GM21367 (cell line): ENCODE data around the gene STRBP.
"Not testable (repeated sequence)": the region's sequence is repeated elsewhere in the genome, so short reads cannot be mapped to it uniquely, and the experiment has no call there.

Experiments used
- ATAC-seq: cut with Tn5 transposase; IDR thresholded peaks from one replicate; pipeline ENCODE4 v1.9.1; 2021; ENCODE audit not compliant: unreplicated experiment

Gene STRBP

DNA sequence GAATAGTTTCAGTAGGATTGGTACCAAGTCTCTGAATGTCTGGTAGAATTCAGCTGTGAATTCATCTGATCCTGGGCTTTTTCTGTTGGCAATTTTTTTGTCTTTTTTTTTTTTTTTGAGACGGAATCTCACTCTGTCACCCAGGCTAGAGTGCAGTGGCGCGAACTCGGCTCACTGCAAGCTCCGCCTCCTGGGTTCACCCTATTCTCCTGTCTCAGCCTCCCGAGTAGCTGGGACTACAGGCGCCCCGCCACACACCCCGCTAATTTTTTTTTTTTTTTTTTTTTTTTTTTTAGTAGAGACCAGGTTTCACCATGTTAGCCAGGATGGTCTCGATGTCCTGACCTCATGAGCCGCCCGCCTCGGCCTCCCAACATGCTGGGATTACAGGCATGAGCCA is 67.9 kb downstream of the STRBP start:
- ATAC-seq = not testable (repeated sequence)

DNA sequence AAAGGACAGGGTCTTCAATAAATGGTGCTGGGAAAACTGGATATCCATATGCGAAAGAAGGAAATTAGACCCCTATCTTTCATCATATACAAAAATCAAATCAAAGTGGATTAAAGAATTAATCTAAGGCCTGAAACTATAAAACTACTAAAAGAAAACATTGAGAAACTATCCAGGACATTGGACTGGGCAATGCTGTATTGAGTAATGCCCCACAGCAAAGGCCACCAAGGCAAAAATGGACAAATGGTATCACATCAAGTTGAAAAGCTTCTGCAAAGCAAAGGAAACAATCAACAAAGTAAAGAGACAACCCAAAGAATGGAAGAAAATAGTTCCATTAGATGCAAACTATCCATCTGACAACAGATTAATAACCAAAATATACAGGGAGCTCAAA is 72.3 kb downstream of the STRBP start:
- ATAC-seq = no peak

DNA sequence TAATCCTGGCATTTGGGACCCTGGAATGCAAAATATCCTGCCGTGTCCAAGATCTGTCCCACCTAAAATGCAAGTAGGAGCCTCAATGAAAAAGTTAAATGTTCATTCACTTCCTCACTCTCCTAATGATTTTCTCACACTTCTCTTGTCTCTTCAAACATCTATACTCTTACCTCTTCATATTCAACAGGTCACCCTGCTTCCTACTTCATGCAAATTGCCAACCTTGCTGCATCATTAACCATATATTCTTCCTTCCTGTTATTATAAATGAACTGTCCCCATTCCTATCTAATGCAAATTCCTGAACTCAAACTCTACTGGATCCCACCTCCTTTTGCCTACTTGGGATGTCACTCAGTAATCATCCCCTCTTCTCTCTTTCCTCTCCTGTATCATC is 74.4 kb downstream of the STRBP start:
- no peak for ATAC-seq

DNA sequence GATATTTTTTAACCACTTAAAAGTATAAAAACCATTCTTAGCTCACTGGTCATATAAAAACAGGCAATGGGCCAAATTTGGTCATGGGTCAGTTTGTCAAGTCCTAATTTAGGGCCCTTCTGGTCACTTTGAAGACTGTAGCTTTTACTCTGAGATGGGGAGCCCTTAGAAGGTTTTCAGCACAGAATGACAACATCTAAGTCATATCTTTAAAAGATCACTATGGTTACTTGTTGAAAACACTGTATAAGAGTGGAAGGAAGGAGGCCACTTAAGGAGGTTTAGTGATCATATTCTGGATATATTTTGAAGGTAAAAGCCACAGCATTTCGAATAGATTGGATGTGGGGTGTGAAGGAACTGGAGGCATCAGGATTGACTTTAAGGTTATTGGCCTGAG is 76.7 kb downstream of the STRBP start:
- no peak for ATAC-seq

DNA sequence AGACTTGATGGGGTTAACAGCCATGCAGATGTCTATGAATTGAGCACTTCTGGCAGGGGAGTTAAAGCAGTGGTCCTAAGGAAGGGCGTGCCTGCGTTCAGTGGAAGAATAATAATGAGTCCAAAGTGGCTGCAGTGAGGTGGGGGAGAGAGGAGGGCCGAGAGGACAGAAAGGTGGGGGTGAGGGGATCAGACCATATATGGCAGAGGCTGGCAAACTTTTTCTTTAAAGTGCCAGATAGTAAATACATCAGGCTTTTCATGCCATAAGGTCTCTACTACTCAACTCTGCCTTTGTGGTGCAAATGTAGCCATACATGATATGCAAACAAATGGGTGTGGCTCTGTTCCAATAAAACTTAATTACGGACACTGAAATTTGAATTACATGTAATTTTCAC is 77.1 kb downstream of the STRBP start:
- ATAC-seq = no peak

DNA sequence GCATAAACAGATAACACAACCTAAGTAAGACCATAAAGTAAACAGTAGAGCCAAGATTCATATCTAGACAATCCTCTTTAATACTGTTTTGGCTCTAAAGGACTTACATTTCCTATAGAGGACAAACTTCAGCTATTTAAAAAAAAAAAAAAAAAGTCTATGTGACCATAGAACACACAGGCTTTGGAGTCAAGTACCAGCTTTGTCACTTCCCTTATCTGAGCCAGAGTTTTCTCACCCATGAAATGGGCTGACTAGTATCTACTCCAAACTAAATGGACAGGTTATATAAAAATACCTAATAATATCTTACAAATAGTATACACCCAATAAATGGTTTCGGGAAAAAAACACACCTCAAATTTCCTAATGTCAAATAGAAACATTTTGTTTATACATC is 81.3 kb downstream of the STRBP start:
- no peak for ATAC-seq

GRCh38 chr9:123186029-123186428 is 82.4 kb downstream of the STRBP start:
- ATAC-seq = not testable (repeated sequence)

- no peak for ATAC-seq
These were observed 91.4 kb downstream of the STRBP start for GRCh38 chr9:123176949-123177348.

DNA sequence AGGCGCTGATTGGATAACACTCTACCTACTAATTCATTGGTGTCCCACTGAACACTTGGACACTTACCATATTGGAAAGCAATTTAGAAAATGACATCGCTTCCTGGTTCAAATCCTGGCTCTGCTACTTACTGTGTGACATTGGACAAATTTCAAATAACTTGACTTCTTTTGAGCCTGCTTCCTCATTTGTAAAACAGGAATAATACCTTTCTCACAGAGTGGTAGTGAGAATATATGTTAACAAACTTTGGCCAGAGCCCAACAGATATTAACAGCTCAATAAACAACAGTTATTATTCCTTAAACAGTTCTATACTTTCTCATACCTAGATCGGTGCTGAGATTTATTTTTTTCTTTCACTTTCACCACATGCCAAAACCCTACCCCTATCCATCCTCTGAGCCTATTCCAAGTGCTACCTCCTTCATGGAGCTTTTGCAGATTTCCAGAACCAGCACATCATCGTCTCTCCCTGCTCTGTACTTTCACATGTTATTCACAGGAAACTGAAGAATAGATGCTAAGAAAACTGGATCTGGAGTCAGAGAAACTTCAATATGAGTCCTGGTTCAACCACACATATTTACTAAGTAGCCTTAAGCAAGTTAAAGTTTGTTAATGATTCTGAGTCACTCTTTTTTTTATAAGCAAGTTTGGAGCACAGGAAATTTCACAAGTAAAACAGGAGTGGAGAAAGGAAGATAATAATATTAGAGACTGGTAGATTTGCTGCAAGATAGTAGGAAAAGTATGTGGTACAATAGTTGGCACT is 92.3 kb downstream of the STRBP start:
- no peak for ATAC-seq

DNA sequence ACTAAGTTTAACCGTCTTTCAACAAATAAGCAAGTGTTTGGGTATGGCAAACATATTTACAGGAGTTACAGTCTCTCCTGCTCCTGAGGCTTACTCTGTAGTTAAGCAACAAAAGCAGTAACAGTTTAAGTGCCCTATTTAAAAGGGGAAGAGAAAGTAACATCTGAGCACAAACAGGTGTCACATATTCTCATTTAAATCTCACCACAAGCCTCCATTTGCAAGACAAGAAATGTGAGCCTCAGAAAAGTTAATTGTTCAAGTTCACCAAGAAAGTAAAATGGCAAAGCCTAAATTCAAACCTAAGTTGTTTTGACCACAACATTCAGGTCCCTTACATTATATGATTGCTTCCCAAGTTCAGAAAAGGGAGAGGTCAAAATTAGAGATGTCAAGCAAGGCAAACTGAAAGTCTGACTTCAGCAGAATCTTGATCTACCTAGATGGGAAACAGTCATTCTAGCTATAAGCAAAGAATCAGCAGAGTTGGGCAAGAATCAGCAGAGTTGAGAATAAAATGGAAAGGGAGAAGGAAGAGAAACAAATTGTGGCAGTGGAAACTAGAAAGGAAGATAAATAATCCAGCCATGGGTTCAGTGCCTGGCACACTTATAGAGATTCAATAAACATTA is 93.4 kb downstream of the STRBP start:
- ATAC-seq = peak; percentile 77

DNA sequence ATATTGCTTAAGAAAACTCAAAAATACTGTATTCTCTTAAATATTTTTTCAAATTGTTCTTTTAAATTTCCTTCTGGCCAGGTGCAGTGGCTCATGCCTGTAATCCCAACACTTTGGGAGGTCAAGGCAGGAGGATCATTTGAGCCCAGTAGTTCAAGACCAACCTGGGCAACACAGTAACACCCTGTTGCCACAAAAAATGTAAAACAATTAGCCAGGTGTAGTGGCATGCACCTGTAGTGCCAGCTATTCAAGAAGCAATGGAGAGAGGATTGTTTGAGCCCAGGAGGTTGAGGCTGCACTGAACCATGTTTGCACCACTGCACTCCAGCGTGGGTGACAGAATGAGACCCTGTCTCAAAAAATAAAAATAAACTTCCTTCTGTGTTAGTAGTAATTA is 94.3 kb downstream of the STRBP start:
- ATAC-seq = no peak

GRCh38 chr9:123169926-123170325 is 98.5 kb downstream of the STRBP start:
- no peak for ATAC-seq

DNA sequence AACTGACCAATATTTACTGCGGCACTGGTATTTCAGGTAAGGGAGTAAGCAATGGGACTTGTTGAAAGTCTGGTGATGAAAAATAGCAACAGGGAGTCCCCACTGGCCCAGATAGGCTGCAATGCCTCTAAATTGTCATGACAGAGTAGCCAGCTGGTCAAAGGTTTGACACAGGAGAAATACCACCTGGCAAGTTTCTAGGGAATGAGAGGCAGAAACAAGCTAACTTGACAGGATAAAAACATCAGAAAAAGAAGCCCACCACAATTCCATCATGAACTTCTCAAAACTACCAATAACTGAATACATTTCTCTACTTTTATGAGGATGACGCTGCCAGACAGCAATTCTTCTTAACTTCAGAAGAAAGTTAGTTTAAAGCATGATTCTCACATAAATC is 99.8 kb downstream of the STRBP start:
- no peak for ATAC-seq

DNA sequence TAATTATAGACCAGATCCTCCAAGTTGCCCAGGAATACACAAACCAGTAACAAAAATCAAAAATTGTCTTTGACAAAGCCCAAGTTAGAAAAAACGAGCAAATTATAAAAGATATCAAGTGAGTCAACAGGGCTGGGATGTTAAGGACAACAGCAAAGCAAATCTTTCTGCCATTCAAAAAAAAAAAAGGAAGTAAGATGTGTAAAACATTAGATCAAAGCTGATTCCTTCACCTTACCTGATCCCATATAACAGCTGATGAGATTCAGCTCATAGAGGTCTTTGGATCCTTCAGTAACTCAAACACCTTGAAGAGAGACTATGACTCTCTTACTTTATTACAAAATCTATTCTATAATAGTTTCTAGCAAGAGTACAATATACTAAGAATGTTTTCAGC is 100.9 kb downstream of the STRBP start:
- no peak for ATAC-seq

DNA sequence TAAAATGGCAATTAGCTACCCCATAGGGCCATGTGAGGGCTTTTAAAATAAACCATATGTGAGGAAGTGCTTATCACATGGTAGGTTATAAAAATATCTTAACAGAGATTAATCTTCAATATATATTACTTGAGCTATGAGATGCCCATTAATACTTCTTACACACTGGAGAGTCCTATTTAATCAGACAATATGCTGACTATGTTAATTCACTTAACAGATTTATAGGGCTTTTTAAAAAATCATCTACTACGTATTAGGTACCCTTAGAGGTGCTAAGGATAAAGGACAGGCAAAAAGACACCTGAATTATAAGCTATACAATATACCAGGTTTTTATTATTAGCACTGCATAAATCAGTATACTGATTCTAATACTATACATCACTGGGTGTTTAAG is 102.6 kb downstream of the STRBP start:
- ATAC-seq = no peak

GRCh38 chr9:123164285-123164684 is 104.1 kb downstream of the STRBP start:
- no peak for ATAC-seq

DNA sequence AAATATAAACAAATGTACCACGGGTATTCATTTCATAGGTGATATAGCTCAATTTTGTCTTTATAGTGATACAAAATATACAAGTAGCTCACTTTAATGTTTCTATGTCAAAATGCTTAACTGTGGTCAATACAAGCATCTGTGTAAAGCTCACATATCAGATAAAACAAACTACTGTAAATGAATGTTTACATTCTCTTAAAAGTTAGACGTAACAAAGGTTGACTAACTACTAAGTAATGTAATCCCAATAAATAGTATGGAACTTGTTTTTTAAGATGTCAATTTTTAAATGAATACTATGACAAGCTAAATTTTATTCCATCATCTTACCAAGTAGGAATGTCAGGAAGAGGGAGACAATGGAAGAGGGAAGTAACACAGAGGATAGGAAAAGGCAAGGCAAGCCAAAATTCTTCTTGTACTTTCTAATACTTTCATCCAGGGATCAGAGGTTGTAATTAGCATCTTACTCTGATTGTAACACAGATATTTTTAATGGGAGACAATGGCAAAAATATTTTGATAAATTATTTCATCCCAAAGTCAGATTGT is 105.5 kb downstream of the STRBP start:
- ATAC-seq = no peak

- ATAC-seq = no peak
These were observed 106.0 kb downstream of the STRBP start for GRCh38 chr9:123162360-123162759.

DNA sequence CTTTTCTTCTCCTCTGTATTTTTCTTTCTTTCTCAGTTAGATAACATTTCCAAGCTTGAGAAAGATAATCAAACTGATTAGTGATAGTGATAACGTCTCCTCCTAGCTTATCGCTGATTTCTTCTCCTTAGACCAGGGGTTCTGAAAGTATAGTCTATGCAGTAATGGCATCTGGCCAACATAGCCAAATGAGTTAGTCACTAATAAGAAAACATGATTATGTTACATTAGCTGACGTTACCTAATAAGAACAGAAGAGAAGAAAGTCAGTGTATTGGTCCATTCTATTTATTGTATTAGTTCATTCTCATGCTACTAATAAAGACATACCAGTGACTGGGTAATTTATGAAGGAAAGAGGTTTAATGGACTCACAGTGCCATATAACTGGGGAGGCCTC is 111.2 kb downstream of the STRBP start:
- ATAC-seq = no peak

DNA sequence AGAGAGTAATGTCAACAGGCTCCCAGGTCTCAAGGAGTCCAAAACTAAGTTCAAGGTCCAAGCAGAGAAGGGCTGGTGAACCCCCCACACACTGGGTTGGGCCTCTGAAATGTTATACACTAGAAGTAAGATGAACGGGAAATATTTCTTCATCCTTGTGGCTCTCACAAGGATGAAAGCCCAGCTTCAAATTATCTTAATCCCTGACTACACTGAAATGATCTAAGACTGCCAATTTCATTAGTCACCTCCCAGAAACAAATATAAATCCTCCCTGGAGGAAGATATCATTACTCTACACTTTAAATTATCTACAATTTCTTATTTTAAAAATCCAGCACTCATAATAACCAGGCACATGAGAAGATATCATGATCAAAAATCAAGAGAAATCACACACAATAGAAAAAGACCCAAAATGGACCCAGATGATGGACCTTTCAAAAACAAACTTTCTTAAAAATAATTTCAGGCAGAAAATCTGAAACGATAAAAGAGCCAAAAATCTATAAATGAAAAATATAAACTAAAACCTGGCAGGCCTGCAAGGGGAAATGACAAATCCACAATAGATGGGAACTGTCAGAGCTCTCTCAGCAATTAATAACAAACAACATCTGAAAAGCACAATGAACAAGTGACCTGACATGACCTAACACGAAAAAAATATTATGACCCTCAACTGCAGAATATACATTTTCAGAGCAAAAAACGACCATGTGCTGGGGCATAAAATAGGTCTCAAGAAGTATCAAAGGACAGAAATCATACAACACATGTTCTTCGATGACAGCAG is 117.5 kb downstream of the STRBP start:
- no peak for ATAC-seq

DNA sequence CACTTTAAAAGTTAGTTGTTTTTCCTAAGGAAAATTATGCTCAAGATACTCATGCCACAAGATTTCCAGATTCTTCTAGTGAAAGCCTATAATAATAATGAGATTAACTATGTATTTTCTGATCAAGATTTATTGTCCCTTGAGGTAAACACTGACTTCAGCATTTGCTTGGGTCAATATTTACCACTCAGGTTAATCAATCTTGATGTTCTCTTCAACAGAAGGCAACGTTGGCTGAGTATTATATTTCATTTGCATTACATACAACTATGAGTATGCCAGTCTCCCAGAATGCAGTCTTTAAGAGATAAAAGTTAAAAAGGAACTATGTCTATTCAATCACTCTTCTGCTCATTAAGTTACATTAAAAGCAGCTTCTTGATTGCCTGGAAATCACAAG is 119.3 kb downstream of the STRBP start:
- no peak for ATAC-seq

GRCh38 chr9:123138163-123138562 is 130.2 kb downstream of the STRBP start:
- no peak for ATAC-seq
